Right renal cortex interstitium (tissue), 3 donors: ENCODE measurements around the gene OPA1. TPM values are rescaled to one million over a fixed set of nuclear protein-coding genes. Genes with fewer than 3 reads are reported as not detected.

Experiments used
- DNase-seq, 3 donors: peaks; one replicate each; pipeline ENCODE4 v3.0.0-alpha.2; 2013; ENCODE audit warnings: low read depth in 3 of 3, low spot score in 2 of 3
- polyA plus RNA-seq, 3 donors: library from polyadenylated mRNA; unstranded; fragments of 120-200 nt; gene quantifications; one replicate each; pipeline ENCODE4 v1.2.1, GENCODE V29; 2013; ENCODE audit not compliant: insufficient read length in 3 of 3

The OPA1 gene
- polyA plus RNA-seq, 3 donors = 70.0 to 85.1 (median 77.5) TPM

GRCh38 chr3:193693774-193694173, 100.8 kb downstream of the OPA1 start:
- DNase-seq = no peak

- no peak for DNase-seq
Measured at GRCh38 chr3:193701953-193702635, 109.1 kb downstream of the OPA1 start.

- no peak for DNase-seq
Measured at GRCh38 chr3:193702967-193703366, 110.0 kb downstream of the OPA1 start.

GRCh38 chr3:193704431-193704830, 111.4 kb downstream of the OPA1 start:
- DNase-seq = no peak

GRCh38 chr3:193708270-193708669, 115.3 kb downstream of the OPA1 start:
- no peak for DNase-seq

- no peak for DNase-seq
Measured at GRCh38 chr3:193710286-193711165, 117.5 kb downstream of the OPA1 start.

GRCh38 chr3:193711166-193711485, 118.1 kb downstream of the OPA1 start:
- no peak for DNase-seq

- no peak for DNase-seq
Measured at GRCh38 chr3:193711523-193711963, 118.5 kb downstream of the OPA1 start.

- no peak for DNase-seq
Measured at GRCh38 chr3:193711964-193712598, 119.1 kb downstream of the OPA1 start.

GRCh38 chr3:193712938-193713337, 119.9 kb downstream of the OPA1 start:
- DNase-seq = no peak

- no peak for DNase-seq
Measured at GRCh38 chr3:193714523-193715137, 121.6 kb downstream of the OPA1 start.

GRCh38 chr3:193716150-193716549, 123.1 kb downstream of the OPA1 start:
- DNase-seq = no peak

GRCh38 chr3:193719735-193720134, 126.7 kb downstream of the OPA1 start:
- no peak for DNase-seq

- no peak for DNase-seq
Measured at GRCh38 chr3:193720169-193720568, 127.2 kb downstream of the OPA1 start.

- no peak for DNase-seq
Measured at GRCh38 chr3:193722566-193722965, 129.6 kb downstream of the OPA1 start.

- DNase-seq = no peak
Measured at GRCh38 chr3:193727089-193727488, 134.1 kb downstream of the OPA1 start.

GRCh38 chr3:193728429-193729087, 135.6 kb downstream of the OPA1 start:
- no peak for DNase-seq

GRCh38 chr3:193729088-193729465, 136.1 kb downstream of the OPA1 start:
- no peak for DNase-seq

- no peak for DNase-seq
Measured at GRCh38 chr3:193729601-193730000, 136.6 kb downstream of the OPA1 start.

- DNase-seq = no peak
Measured at GRCh38 chr3:193730511-193730910, 137.5 kb downstream of the OPA1 start.

GRCh38 chr3:193730976-193731375, 138.0 kb downstream of the OPA1 start:
- no peak for DNase-seq
